Endothelial cell of umbilical vein (primary cell): ENCODE measurements around the gene DAP3. TPM values are rescaled to one million over a fixed set of nuclear protein-coding genes. Genes with fewer than 3 reads are reported as not detected.

ENCODE experiments used
- BruUV-seq: library from RNA; stranded (reverse); fragments of 400-500 nt; replicated peaks from 2 replicates; lab custom pipeline; 2021; lab: Mats Ljungman, UMichigan
- CTCF ChIA-PET: fragments of 300-600, 350-600 bp; sonication (Branson Sonifier 250); formaldehyde crosslinking; loops from one replicate; lab custom pipeline; 2021; ENCODE audit warnings: antibody characterized with exemption, inconsistent platforms; lab: Charles Lee
- POLR2A ChIA-PET: fragments of 300-600, 350-600 bp; sonication (Branson Sonifier 250); formaldehyde crosslinking; loops from one replicate; lab custom pipeline; 2021; ENCODE audit warnings: antibody characterized with exemption, inconsistent platforms; lab: Charles Lee
- DNase-seq: peaks from one replicate; pipeline ENCODE4 v3.0.0-alpha.2; 2011; ENCODE audit warnings: low read depth, low spot score
- FAIRE-seq: peaks from 2 replicates; lab custom pipeline; 2011; peaks lifted over from hg19 to GRCh38; lab: Jason Lieb, UNC
- H2AFZ ChIP-seq: 2 replicates; pipeline ENCODE4 v1.6.0; 2012; ENCODE audit warnings: low read depth, low read length, control low read depth, inconsistent platforms
- H3K27ac ChIP-seq: 2 replicates; pipeline ENCODE4 v1.5.1; 2011; ENCODE audit warnings: low read depth, mild to moderate bottlenecking, control low read depth, low read length, moderate library complexity; ENCODE audit not compliant: insufficient read depth
- H3K27me3 ChIP-seq, 2 experiments: 2 replicates each; pipeline versions ENCODE4 v1.6.0 to v1.6.1; 2011; ENCODE audit warnings: low read length in 2 of 2, mixed read lengths in 1 of 2; ENCODE audit not compliant: control insufficient read depth in 2 of 2, insufficient read depth in 2 of 2
- H3K36me3 ChIP-seq, 2 experiments: 2 replicates in 1 of 2; 3 replicates in 1 of 2; pipeline ENCODE4 v1.5.1; 2011; ENCODE audit warnings: low read length in 2 of 2, mild to moderate bottlenecking in 1 of 2, moderate library complexity in 1 of 2; ENCODE audit not compliant: control insufficient read depth in 2 of 2, insufficient read depth in 2 of 2; ENCODE audit errors: extremely low read depth in 1 of 2
- H3K4me1 ChIP-seq: 3 replicates; pipeline ENCODE4 v1.5.1; 2011; ENCODE audit warnings: mild to moderate bottlenecking, low read length; ENCODE audit not compliant: control insufficient read depth, insufficient read depth; ENCODE audit errors: extremely low read depth
- H3K4me2 ChIP-seq: 2 replicates; pipeline ENCODE4 v1.6.1; 2011; ENCODE audit warnings: low read length, control low read depth, mixed read lengths; ENCODE audit not compliant: insufficient read depth
- H3K4me3 ChIP-seq, 3 experiments: fragments of 200-600 bp in 1 of 3; sonication (generic), shearing (Covaris generic) in 1 of 3; replicated peaks in 1 of 3; 2 replicates each; pipeline ENCODE4 v1.5.1; 2011 to 2016; ENCODE audit warnings: control low read depth in 3 of 3, low read length in 3 of 3, mild to moderate bottlenecking in 2 of 3, inconsistent platforms in 1 of 3, low read depth in 1 of 3, moderate library complexity in 1 of 3; ENCODE audit not compliant: insufficient read depth in 1 of 3
- H3K79me2 ChIP-seq: 2 replicates; pipeline ENCODE4 v1.6.0; 2012; ENCODE audit warnings: low read length, inconsistent platforms; ENCODE audit not compliant: control insufficient read depth, insufficient read depth
- H3K9ac ChIP-seq: replicated peaks from 2 replicates; pipeline ENCODE3; 2011; ENCODE audit warnings: low read length, control low read depth; ENCODE audit not compliant: insufficient read depth; ENCODE audit errors: extremely low read depth
- H3K9me1 ChIP-seq: replicated peaks from 3 replicates; pipeline ENCODE4 v1.6.0; 2011; ENCODE audit warnings: mild to moderate bottlenecking, low read length; ENCODE audit not compliant: control insufficient read depth, insufficient read depth; ENCODE audit errors: extremely low read depth
- H3K9me3 ChIP-seq: replicated peaks from 2 replicates; pipeline ENCODE4 v1.5.1; 2012; ENCODE audit warnings: low read length, inconsistent platforms; ENCODE audit not compliant: control insufficient read depth, insufficient read depth
- H4K20me1 ChIP-seq: replicated peaks from 2 replicates; pipeline ENCODE3; 2011; ENCODE audit warnings: mild to moderate bottlenecking, low read length; ENCODE audit not compliant: control insufficient read depth, insufficient read depth; ENCODE audit errors: extremely low read depth
- CTCF ChIP-seq, 2 donors: IDR thresholded peaks; 1 replicate in 1 of 2; 2 replicates in 1 of 2; pipeline ENCODE4 v1.5.1; 2011; ENCODE audit warnings: low read length in 2 of 2, mild to moderate bottlenecking in 2 of 2, moderate library complexity in 2 of 2, control low read depth in 1 of 2, inconsistent platforms in 1 of 2, low read depth in 1 of 2; ENCODE audit not compliant: insufficient read depth in 1 of 2; ENCODE audit errors: extremely low read depth in 1 of 2
- EZH2 ChIP-seq: IDR thresholded peaks from 2 replicates; pipeline ENCODE4 v1.6.1; 2012; ENCODE audit warnings: borderline replicate concordance, low read depth, mild to moderate bottlenecking, moderate library complexity, low read length, inconsistent platforms; ENCODE audit not compliant: severe bottlenecking
- FOS ChIP-seq: IDR thresholded peaks from 2 replicates; pipeline ENCODE4 v1.6.1; 2011; ENCODE audit warnings: mild to moderate bottlenecking, low read length, moderate library complexity, borderline replicate concordance; ENCODE audit not compliant: insufficient read depth
- GATA2 ChIP-seq: IDR thresholded peaks from 2 replicates; pipeline ENCODE4 v1.7.0; 2011; ENCODE audit warnings: low read depth, mild to moderate bottlenecking, moderate library complexity, mixed read lengths, low read length; ENCODE audit not compliant: insufficient read length, insufficient read depth
- JUN ChIP-seq: IDR thresholded peaks from 2 replicates; pipeline ENCODE4 v1.6.1; 2011; ENCODE audit warnings: borderline replicate concordance, low read depth; ENCODE audit not compliant: insufficient read length, insufficient read depth
- MAX ChIP-seq: IDR thresholded peaks from 2 replicates; pipeline ENCODE4 v1.6.1; 2011; ENCODE audit not compliant: insufficient read depth, insufficient read length
- MYC ChIP-seq: IDR thresholded peaks from one replicate; pipeline ENCODE4 v1.6.1; 2011; ENCODE audit warnings: mild to moderate bottlenecking, low read depth, low read length
- POLR2A ChIP-seq: IDR thresholded peaks from 2 replicates; pipeline ENCODE4 v1.6.1; 2012; ENCODE audit warnings: low read depth, mild to moderate bottlenecking, control low read depth, low read length
- POLR2AphosphoS5 ChIP-seq: IDR thresholded peaks from 2 replicates; pipeline ENCODE4 v1.6.1; 2012; ENCODE audit warnings: low read depth, mild to moderate bottlenecking, control low read depth, low read length, moderate library complexity; ENCODE audit not compliant: insufficient read depth
- dilution Hi-C: fragments of 300-500 bp; cut with MboI; formaldehyde crosslinking; loops from one replicate; pipeline ENCODE4 v1.15.0; 2019; ENCODE audit warnings: low sequenced_read_pairs; ENCODE audit not compliant: extremely low pct_ligation_motif_present
- intact Hi-C: fragments of 100-400 bp; cut with micrococcal nuclease; formaldehyde crosslinking; loops from one replicate; pipeline ENCODE4 v1.10.0; 2022
- polyA plus RNA-seq, 4 experiments: library from polyadenylated mRNA; depleted of rRNA in 3 of 4; stranded (reverse) in 3 of 4; unstranded in 1 of 4; fragments of >200 nt; gene quantifications; 2 replicates each; pipeline versions ENCODE4 v1.2.1 to v1.2.3, GENCODE V29; 2011 to 2012; ENCODE audit warnings: missing spikeins in 1 of 4
- total RNA-seq: library from RNA; stranded (reverse); gene quantifications from 2 replicates; pipeline ENCODE4 v1.2.3, GENCODE V29; 2021

The DAP3 gene
- total and polyA plus RNA-seq, 2 donors (not counting 3 experiments of a cell fraction or from before 2014, with no cell fraction given): 86.5 to 104 TPM

GRCh38 chr1:155760751-155761475 is 72.0 kb downstream of the DAP3 start:
- H2AFZ ChIP-seq: no peak overlapping the region
- DNase-seq: no peak
- H3K4me3 ChIP-seq: no peak overlapping the region
- no peaks in the 10 kb centered on the region for H3K9me3 ChIP-seq
- intact Hi-C loops: no loop called here
- no peak for FAIRE-seq
- no peaks in the 10 kb centered on the region for H3K9me1 ChIP-seq
- ChIA-PET POLR2A (no interaction called here), CTCF (no interaction called here)
- no peak overlapping the region for H3K9ac ChIP-seq
- no peak for TF ChIP-seq JUN
- TF ChIP-seq POLR2AphosphoS5: no peak
- no peak for TF ChIP-seq MAX
- TF ChIP-seq FOS: no peak
- TF ChIP-seq POLR2A: no peak
- no peak for TF ChIP-seq MYC
- no peak for TF ChIP-seq CTCF (IDR thresholded peaks at IDR 0.05; ENCODE audit: extremely low read depth in 1 of 2, insufficient read depth in 1 of 2, low read depth in 1 of 2, low read length in 2 of 2)
- no peak for TF ChIP-seq GATA2
- TF ChIP-seq EZH2: no peak
- peaks cover 11% of the 10 kb centered on the region for H3K4me1 ChIP-seq
- peaks cover 18 to 31% of the 10 kb centered on the region in 2 experiments for H3K36me3 ChIP-seq
- BruUV-seq: no TSS peak
- H3K27me3 ChIP-seq: no peaks in the 10 kb centered on the region
- no peaks in the 10 kb centered on the region for H4K20me1 ChIP-seq
- H3K79me2 ChIP-seq: no peaks in the 10 kb centered on the region
- no peak overlapping the region for H3K27ac ChIP-seq
- H3K4me2 ChIP-seq: no peak overlapping the region
- dilution Hi-C loops: no loop called here
